Type B pancreatic cell (in vitro differentiated cells): ENCODE measurements around the gene TOM1. TPM values are rescaled to one million over a fixed set of nuclear protein-coding genes. Genes with fewer than 3 reads are reported as not detected.

Experiments
- DNase-seq: peaks from one replicate; pipeline ENCODE4 v3.0.0; 2021; ENCODE audit warnings: mixed read lengths; ENCODE audit not compliant: unreplicated experiment; ENCODE audit errors: extremely low spot score
- H3K27ac Mint-ChIP-seq: 2 replicates; pipeline ENCODE4 v1.8.0; 2021; ENCODE audit warnings: mild to moderate bottlenecking, mixed read lengths
- H3K27me3 Mint-ChIP-seq: 2 replicates; pipeline ENCODE4 v1.8.0; 2021; ENCODE audit warnings: mixed read lengths
- H3K36me3 Mint-ChIP-seq: 2 replicates; pipeline ENCODE4 v1.8.0; 2021; ENCODE audit warnings: mixed read lengths
- H3K4me1 Mint-ChIP-seq: one replicate; pipeline ENCODE4 v1.8.0; 2021; ENCODE audit warnings: mixed read lengths; ENCODE audit not compliant: unreplicated experiment
- H3K4me3 Mint-ChIP-seq: 2 replicates; pipeline ENCODE4 v1.8.0; 2021; ENCODE audit warnings: mild to moderate bottlenecking, mixed read lengths
- H3K9me3 Mint-ChIP-seq: 2 replicates; pipeline ENCODE4 v1.8.0; 2021; ENCODE audit warnings: mixed read lengths
- long read RNA-seq: library from polyadenylated mRNA; unstranded; transcript quantifications from one replicate; pipeline ENCODE4 v2.0.0, GENCODE V29; 2020
- total RNA-seq: library from RNA; stranded (reverse); gene quantifications from 2 replicates; pipeline ENCODE4 v1.2.1, GENCODE V29; 2021; ENCODE audit warnings: low replicate concordance
- TF ChIP-seq, protein P1 (sequence below): fragments of 200-600 bp; sonication (generic); conservative IDR thresholded peaks from 2 replicates; pipeline ENCODE4 v1.5.0; 2021; ENCODE audit warnings: antibody characterized with exemption, mild to moderate bottlenecking

The TOM1 gene
- 27.0 and 37.6 TPM in 2 replicates for total RNA-seq
- long read RNA-seq, transcript TOM1-210 (15 exons, 2,389 nt), result major isoform, 10 of 16 reads
- long read RNA-seq, partial matches to known transcripts, result 2 of 16 reads
- long read RNA-seq, other reads (novel, unspliced or antisense), result 2 of 16 reads

DNA sequence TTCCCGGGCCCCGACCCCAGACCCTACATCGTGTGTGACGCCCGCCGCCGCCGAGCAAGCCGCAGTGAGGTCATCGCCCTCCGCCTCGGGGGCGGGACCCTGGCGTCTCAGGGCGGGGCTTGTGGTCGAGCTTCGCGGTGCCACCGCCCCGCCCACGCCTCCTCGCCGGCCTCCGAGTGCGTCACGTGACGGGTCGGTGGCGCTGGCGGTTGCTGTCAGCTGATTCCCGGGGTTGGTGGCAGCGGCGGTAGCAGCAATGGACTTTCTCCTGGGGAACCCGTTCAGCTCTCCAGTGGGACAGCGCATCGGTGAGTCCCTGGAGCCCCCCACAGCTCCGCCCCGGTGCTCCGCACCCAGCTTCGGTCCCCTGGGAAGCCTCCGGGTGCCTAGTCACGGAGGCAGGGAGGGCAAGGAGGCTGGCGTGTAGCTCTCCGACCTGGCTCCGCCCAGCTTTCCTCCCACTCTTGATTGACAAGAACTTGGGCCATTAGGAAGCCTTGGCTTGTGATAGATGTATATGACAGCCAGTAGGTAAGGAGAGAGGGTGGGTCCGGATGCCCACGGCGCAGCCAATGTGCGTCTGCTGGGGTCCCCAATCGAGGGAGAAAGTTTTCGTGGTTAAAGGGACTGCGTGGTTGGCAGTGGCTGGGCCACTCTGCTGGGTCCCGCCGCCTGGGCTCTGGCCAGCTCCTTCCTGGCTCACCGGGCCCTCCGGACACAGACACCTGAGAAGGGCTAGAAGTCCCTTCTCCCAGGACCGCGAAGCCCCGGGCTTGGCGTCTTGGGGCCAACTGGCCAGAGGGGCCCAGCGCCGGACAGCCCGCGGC, at the start of gene TOM1:
Gene TOM1, plus strand, starts transcription at position 222 of the 827 bp plus-strand sequence. Its CDS starts 35 bp downstream, at position 257.
- Mint-ChIP-seq H3K27ac (peak within 1 kb of the TSS; percentile 96), H3K27me3 (no peaks in the 10 kb centered on the region), H3K9me3 (no peaks in the 10 kb centered on the region), H3K4me3 (peak within 1 kb of the TSS; percentile 97), H3K36me3 (no peaks in the 10 kb centered on the region), H3K4me1 (peaks cover 17% of the 10 kb centered on the region)
- DNase-seq, result peak; percentile 97
- TF ChIP-seq, protein P1, sequence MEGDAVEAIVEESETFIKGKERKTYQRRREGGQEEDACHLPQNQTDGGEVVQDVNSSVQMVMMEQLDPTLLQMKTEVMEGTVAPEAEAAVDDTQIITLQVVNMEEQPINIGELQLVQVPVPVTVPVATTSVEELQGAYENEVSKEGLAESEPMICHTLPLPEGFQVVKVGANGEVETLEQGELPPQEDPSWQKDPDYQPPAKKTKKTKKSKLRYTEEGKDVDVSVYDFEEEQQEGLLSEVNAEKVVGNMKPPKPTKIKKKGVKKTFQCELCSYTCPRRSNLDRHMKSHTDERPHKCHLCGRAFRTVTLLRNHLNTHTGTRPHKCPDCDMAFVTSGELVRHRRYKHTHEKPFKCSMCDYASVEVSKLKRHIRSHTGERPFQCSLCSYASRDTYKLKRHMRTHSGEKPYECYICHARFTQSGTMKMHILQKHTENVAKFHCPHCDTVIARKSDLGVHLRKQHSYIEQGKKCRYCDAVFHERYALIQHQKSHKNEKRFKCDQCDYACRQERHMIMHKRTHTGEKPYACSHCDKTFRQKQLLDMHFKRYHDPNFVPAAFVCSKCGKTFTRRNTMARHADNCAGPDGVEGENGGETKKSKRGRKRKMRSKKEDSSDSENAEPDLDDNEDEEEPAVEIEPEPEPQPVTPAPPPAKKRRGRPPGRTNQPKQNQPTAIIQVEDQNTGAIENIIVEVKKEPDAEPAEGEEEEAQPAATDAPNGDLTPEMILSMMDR, result no peak

DNA sequence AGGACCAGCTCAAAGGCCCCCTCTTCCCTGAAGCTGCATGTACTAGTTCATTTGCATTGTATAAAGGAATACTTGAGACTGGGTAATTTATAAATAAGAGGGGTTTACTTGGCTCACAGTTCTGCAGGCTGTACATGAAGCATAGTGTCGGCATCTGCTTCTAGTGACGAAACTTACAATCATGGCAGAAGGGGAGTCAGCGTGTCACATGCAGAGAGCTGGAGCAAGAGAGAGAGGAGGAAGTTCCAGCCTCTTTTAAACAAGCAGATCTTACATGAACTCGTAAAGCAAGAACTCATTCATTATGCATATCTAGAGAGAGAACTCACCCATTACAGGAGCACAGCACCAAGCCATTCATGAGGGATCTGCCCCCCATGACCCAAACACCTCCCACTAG, 49.5 kb upstream of the TOM1 start:
- Mint-ChIP-seq H3K27ac (no peak overlapping the region), H3K4me3 (no peak overlapping the region), H3K36me3 (no peaks in the 10 kb centered on the region), H3K9me3 (no peaks in the 10 kb centered on the region), H3K4me1 (no peaks in the 10 kb centered on the region), H3K27me3 (no peaks in the 10 kb centered on the region)
- TF ChIP-seq, protein P1, result no peak
- DNase-seq, result no peak

DNA sequence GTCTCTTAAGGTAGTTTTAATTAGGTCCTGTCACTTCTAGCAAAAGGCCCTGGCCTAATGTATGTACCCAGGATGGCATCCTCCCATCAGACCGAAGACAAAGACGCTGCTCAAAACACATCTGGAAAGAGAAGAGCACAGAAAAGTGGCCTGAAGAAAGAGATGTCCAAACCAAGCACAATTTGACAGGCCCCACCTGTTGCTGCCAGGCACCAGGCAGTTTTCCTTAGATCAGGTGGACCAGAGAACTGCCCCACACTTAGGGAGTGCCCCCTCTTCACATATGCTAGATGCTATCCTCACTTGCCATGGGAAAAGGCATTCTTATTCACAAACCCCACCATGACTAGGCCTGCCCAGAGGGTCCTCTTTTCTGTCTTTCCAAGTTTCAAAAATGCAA, 45.7 kb upstream of the TOM1 start:
- no peaks in the 10 kb centered on the region for H3K27me3 Mint-ChIP-seq
- no peak for DNase-seq
- H3K9me3 Mint-ChIP-seq, result no peaks in the 10 kb centered on the region
- H3K36me3 Mint-ChIP-seq, result no peaks in the 10 kb centered on the region
- H3K4me1 Mint-ChIP-seq, result peaks cover 15% of the 10 kb centered on the region
- H3K4me3 Mint-ChIP-seq, result no peak overlapping the region
- no peak overlapping the region for H3K27ac Mint-ChIP-seq
- TF ChIP-seq, protein P1, result no peak

DNA sequence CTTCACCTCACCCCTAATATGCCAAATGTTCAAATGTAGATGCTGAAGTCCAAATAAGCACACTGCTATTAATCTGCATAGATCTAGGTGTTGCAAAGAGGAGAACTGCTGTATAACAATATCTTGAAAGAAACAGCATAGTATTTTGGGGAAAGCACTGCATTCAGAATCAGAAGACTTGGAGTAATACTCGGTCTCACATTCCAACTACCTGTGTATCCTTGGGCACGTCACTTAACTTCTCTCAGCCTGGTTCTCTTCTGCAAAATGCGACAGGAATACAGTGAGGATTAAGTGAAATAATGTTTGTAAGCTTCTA, 42.7 kb upstream of the TOM1 start:
- Mint-ChIP-seq H3K36me3 (peaks cover 12% of the 10 kb centered on the region), H3K4me1 (peaks cover 23% of the 10 kb centered on the region), H3K27ac (peak overlapping the region; percentile 82), H3K4me3 (peak overlapping the region; percentile 97), H3K27me3 (no peaks in the 10 kb centered on the region), H3K9me3 (no peaks in the 10 kb centered on the region)
- no peak for DNase-seq
- TF ChIP-seq, protein P1, result no peak

DNA sequence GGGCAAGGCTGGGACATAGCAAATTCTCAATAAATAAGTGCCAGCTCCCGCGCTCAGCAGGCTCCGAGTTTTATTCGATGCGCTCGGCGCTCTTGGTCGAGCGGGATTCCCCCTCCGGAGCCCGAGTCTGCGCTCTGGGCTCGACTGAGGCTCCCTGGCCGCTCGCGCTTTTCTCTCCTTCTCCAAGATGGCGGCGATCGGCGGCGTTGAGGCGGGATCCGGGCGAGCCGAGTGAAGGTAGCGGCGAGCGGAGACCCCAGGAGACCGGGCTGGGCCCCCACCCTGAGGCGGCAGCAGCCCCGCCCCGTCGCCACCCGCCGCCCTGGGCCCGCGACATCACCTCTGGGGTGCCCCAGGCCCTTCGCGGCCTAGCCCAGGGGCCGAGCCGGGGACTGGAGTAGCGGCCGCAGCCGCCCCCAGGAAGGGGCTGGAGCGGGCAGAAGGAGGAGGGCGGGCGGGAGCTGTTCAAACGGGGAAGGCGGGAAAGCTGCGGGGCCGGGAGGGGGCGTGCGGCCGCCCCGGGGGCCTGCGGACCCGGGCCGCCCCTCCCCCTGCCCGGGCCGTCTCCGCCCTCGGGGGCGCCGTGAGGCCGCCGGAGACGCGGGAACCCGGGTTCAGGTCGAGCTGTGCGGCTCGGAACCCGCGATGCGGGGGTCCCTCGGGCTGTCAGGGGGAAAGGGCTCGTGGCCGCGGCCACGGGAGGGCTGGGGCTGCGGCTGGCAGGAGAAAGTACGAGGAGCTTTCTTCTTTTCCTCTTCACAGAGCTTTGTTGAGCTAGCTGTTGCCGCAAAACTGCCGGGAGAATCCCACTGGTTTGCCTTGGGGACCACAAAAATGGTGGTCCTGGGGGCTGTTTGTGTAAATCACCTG, 42.1 kb upstream of the TOM1 start, which contains the start of gene HMGXB4:
Gene HMGXB4, plus strand, starts transcription at position 173 of the 870 bp plus-strand sequence. CDS start 4,898 bp downstream, outside the sequence.
- peak; percentile 87 for DNase-seq
- TF ChIP-seq, protein P1, result peak; percentile 44
- Mint-ChIP-seq H3K27me3 (no peaks in the 10 kb centered on the region), H3K4me3 (peak within 1 kb of the TSS; percentile 97), H3K27ac (peak within 1 kb of the TSS; percentile 94), H3K9me3 (no peaks in the 10 kb centered on the region), H3K4me1 (peaks cover 23% of the 10 kb centered on the region), H3K36me3 (peaks cover 14% of the 10 kb centered on the region)
